GM23338 (cell line): Measurements from ENCODE around the gene CLCN2. TPM values are rescaled to one million over a fixed set of nuclear protein-coding genes. Genes with fewer than 3 reads are reported as not detected.

Source experiments
- ATAC-seq: fragments of 200-7000 bp; cut with Tn5 transposase; 3 replicates; pipeline ENCODE4 v1.9.1; 2020
- DNase-seq: peaks from one replicate; pipeline ENCODE4 v3.0.0-alpha.2; 2015; ENCODE audit warnings: low spot score
- H2AFZ ChIP-seq: fragments of 200-600 bp; sonication (generic); 2 replicates; pipeline ENCODE4 v1.8.0; 2016; ENCODE audit warnings: antibody characterized with exemption, mild to moderate bottlenecking, moderate library complexity
- H3F3A ChIP-seq: fragments of 200-600 bp; sonication (generic); replicated peaks from 2 replicates; pipeline ENCODE4 v1.8.0; 2017; ENCODE audit warnings: antibody characterized with exemption, mixed run types, low read depth
- H3K27ac ChIP-seq: fragments of 200-600 bp; sonication (generic); 2 replicates; pipeline ENCODE4 v1.6.1; 2016; ENCODE audit warnings: low read depth
- H3K27me3 ChIP-seq: fragments of 200-600 bp; sonication (generic); 2 replicates; pipeline ENCODE4 v1.8.0; 2016; ENCODE audit warnings: mild to moderate bottlenecking, mixed run types, moderate library complexity; ENCODE audit not compliant: insufficient read depth
- H3K36me3 ChIP-seq: fragments of 200-600 bp; sonication (generic); 2 replicates; pipeline ENCODE4 v1.8.0; 2016; ENCODE audit warnings: mild to moderate bottlenecking; ENCODE audit not compliant: insufficient read depth
- H3K4me1 ChIP-seq: fragments of 200-600 bp; sonication (generic); 2 replicates; pipeline ENCODE4 v1.8.0; 2016; ENCODE audit warnings: mild to moderate bottlenecking, moderate library complexity; ENCODE audit not compliant: insufficient read depth
- H3K4me2 ChIP-seq: fragments of 200-600 bp; sonication (generic); 2 replicates; pipeline ENCODE4 v1.7.1; 2017; ENCODE audit warnings: mixed run types
- H3K4me3 ChIP-seq: fragments of 200-600 bp; sonication (generic); 2 replicates; pipeline ENCODE4 v1.6.1; 2016; ENCODE audit warnings: mixed run types
- H3K79me2 ChIP-seq: fragments of 200-600 bp; sonication (generic); replicated peaks from 2 replicates; pipeline ENCODE4 v1.8.0; 2017; ENCODE audit warnings: mild to moderate bottlenecking; ENCODE audit not compliant: insufficient read depth
- H3K9me2 ChIP-seq: fragments of 200-600 bp; sonication (generic); 2 replicates; pipeline ENCODE4 v1.8.0; 2017; ENCODE audit not compliant: insufficient read depth
- H4K20me1 ChIP-seq: fragments of 200-600 bp; sonication (generic); replicated peaks from 2 replicates; pipeline ENCODE4 v1.8.0; 2017; ENCODE audit warnings: mild to moderate bottlenecking; ENCODE audit not compliant: insufficient read depth
- H3K27ac Mint-ChIP-seq: 2 replicates; pipeline ENCODE4 v1.8.0; 2020; ENCODE audit warnings: inconsistent platforms, mild to moderate bottlenecking, moderate library complexity, mixed read lengths
- H3K27me3 Mint-ChIP-seq: 3 replicates; pipeline ENCODE4 v1.8.0; 2022; ENCODE audit warnings: low read depth, mild to moderate bottlenecking, moderate library complexity, mixed read lengths, inconsistent platforms; ENCODE audit not compliant: insufficient read depth, poor library complexity
- H3K36me3 Mint-ChIP-seq: 3 replicates; pipeline ENCODE4 v1.8.0; 2021; ENCODE audit warnings: low read depth, mild to moderate bottlenecking, inconsistent platforms, moderate library complexity, mixed read lengths
- H3K4me1 Mint-ChIP-seq: 3 replicates; pipeline ENCODE4 v1.8.0; 2020; ENCODE audit warnings: mild to moderate bottlenecking, inconsistent platforms, mixed read lengths
- H3K4me3 Mint-ChIP-seq: 3 replicates; pipeline ENCODE4 v1.8.0; 2021; ENCODE audit warnings: moderate library complexity, mild to moderate bottlenecking, inconsistent platforms, mixed read lengths
- H3K9me3 Mint-ChIP-seq: 3 replicates; pipeline ENCODE4 v1.8.0; 2020; ENCODE audit warnings: moderate library complexity, mild to moderate bottlenecking, inconsistent platforms, mixed read lengths
- ETS1 ChIP-seq: IDR thresholded peaks from 2 replicates; pipeline ENCODE4 v1.6.1; 2016; ENCODE audit warnings: antibody characterized with exemption
- EZH2phosphoT487 ChIP-seq: fragments of 200-600 bp; sonication (generic); IDR thresholded peaks from one replicate; pipeline ENCODE4 v1.8.1; 2018; ENCODE audit warnings: antibody characterized with exemption; ENCODE audit not compliant: unreplicated experiment
- STAT1 ChIP-seq: IDR thresholded peaks from one replicate; pipeline ENCODE4 v1.6.1; 2016; ENCODE audit warnings: antibody characterized with exemption; ENCODE audit not compliant: unreplicated experiment
- polyA plus RNA-seq: library from polyadenylated mRNA; unstranded; fragments of >200 nt; fragmentation: Nextera tagmentation; extraction: Ambion mirVana; gene quantifications from 2 replicates; pipeline ENCODE4 v1.2.1, GENCODE V29; 2016
- total RNA-seq: library from RNA; depleted of rRNA; stranded (reverse); fragments of >200 nt; shearing (Covaris generic); gene quantifications from 2 replicates; pipeline ENCODE4 v1.2.3, GENCODE V29; 2014

The CLCN2 gene
- total and polyA plus RNA-seq, 2 experiments from 2014 or later, result 7.0 to 9.2 TPM

GRCh38 chr3:184322731-184323487 lies 38.5 kb downstream of the CLCN2 start:
- Histone ChIP-seq H3K4me2 (no peak overlapping the region), H3K36me3 (peaks cover 91% of the 10 kb centered on the region), H3K27ac (no peak overlapping the region), H3K4me3 (no peak overlapping the region), H2AFZ (no peak overlapping the region), H3F3A (peaks cover 16% of the 10 kb centered on the region; the same call in 1 of the 2 replicates), H4K20me1 (peaks cover 67% of the 10 kb centered on the region), H3K9me2 (no peaks in the 10 kb centered on the region), H3K4me1 (no peaks in the 10 kb centered on the region), H3K79me2 (peaks cover 72% of the 10 kb centered on the region), H3K27me3 (no peaks in the 10 kb centered on the region)
- Mint-ChIP-seq H3K4me3 (no peak overlapping the region), H3K9me3 (no peaks in the 10 kb centered on the region), H3K36me3 (peaks cover 96% of the 10 kb centered on the region), H3K27ac (no peak overlapping the region; the same call in 1 of the 2 replicates), H3K4me1 (peaks cover 11% of the 10 kb centered on the region), H3K27me3 (peaks cover 30% of the 10 kb centered on the region)
- ATAC-seq, result no peak
- DNase-seq, result no peak
- no peak for TF ChIP-seq STAT1

GRCh38 chr3:184321666-184322065 lies 39.7 kb downstream of the CLCN2 start:
- no peak for ATAC-seq
- no peak for DNase-seq
- peaks cover 3% of the 10 kb centered on the region; the same call in 1 of the 2 replicates for H3K4me1 ChIP-seq
- H3K27me3 Mint-ChIP-seq, result peaks cover 33% of the 10 kb centered on the region
- TF ChIP-seq EZH2phosphoT487, result no peak
- H3K27ac ChIP-seq, result no peak overlapping the region
- no peaks in the 10 kb centered on the region for H3K27me3 ChIP-seq
- H3K36me3 Mint-ChIP-seq, result peaks cover 96% of the 10 kb centered on the region
- H3K79me2 ChIP-seq, result peaks cover 79% of the 10 kb centered on the region
- no peaks in the 10 kb centered on the region for H3K9me2 ChIP-seq
- peak overlapping the region; percentile 48; the same call in 1 of the 2 replicates for H3K27ac Mint-ChIP-seq
- no peak overlapping the region for H3K4me3 Mint-ChIP-seq
- H2AFZ ChIP-seq, result no peak overlapping the region
- no peaks in the 10 kb centered on the region for H3K9me3 Mint-ChIP-seq
- H3F3A ChIP-seq, result peaks cover 8% of the 10 kb centered on the region; the same call in 1 of the 2 replicates
- H4K20me1 ChIP-seq, result peaks cover 78% of the 10 kb centered on the region
- H3K36me3 ChIP-seq, result peaks cover 83% of the 10 kb centered on the region
- peaks cover 23% of the 10 kb centered on the region for H3K4me1 Mint-ChIP-seq
- no peak overlapping the region for H3K4me3 ChIP-seq
- no peak overlapping the region for H3K4me2 ChIP-seq

GRCh38 chr3:184320104-184320445 lies 41.3 kb downstream of the CLCN2 start:
- H3K4me1 Mint-ChIP-seq, result peaks cover 29% of the 10 kb centered on the region
- H3K9me3 Mint-ChIP-seq, result no peaks in the 10 kb centered on the region
- Histone ChIP-seq H3K9me2 (no peaks in the 10 kb centered on the region), H3K4me1 (peaks cover 11% of the 10 kb centered on the region), H4K20me1 (peaks cover 77% of the 10 kb centered on the region), H2AFZ (no peak overlapping the region), H3K4me2 (no peak overlapping the region), H3K79me2 (peaks cover 82% of the 10 kb centered on the region), H3K27me3 (no peaks in the 10 kb centered on the region), H3K36me3 (peaks cover 67% of the 10 kb centered on the region), H3F3A (peaks cover 3% of the 10 kb centered on the region; the same call in 1 of the 2 replicates), H3K27ac (no peak overlapping the region), H3K4me3 (no peak overlapping the region)
- H3K27me3 Mint-ChIP-seq, result peaks cover 30% of the 10 kb centered on the region
- TF ChIP-seq ETS1 (no peak), STAT1 (no peak)
- DNase-seq (peak; percentile 20), ATAC-seq (peak; percentile 17)
- H3K27ac Mint-ChIP-seq, result no peak overlapping the region; the same call in 1 of the 2 replicates
- H3K36me3 Mint-ChIP-seq, result peaks cover 92% of the 10 kb centered on the region
- H3K4me3 Mint-ChIP-seq, result no peak overlapping the region
